ENCODE measurements around the gene MGRN1. TPM values are rescaled to one million over a fixed set of nuclear protein-coding genes. Genes with fewer than 3 reads are reported as not detected.

Gene MGRN1
- total RNA-seq, 4 donors from 2014 or later: 32.5 to 86.4 (median 57.6) TPM

GRCh38 chr16:4663777-4664465 is 39.3 kb downstream of the MGRN1 start:
- TF ChIP-seq, protein P1, sequence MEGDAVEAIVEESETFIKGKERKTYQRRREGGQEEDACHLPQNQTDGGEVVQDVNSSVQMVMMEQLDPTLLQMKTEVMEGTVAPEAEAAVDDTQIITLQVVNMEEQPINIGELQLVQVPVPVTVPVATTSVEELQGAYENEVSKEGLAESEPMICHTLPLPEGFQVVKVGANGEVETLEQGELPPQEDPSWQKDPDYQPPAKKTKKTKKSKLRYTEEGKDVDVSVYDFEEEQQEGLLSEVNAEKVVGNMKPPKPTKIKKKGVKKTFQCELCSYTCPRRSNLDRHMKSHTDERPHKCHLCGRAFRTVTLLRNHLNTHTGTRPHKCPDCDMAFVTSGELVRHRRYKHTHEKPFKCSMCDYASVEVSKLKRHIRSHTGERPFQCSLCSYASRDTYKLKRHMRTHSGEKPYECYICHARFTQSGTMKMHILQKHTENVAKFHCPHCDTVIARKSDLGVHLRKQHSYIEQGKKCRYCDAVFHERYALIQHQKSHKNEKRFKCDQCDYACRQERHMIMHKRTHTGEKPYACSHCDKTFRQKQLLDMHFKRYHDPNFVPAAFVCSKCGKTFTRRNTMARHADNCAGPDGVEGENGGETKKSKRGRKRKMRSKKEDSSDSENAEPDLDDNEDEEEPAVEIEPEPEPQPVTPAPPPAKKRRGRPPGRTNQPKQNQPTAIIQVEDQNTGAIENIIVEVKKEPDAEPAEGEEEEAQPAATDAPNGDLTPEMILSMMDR (IDR thresholded peaks at IDR 0.05): no peak
- no peak for TF ChIP-seq POLR2A (IDR thresholded peaks at IDR 0.05)
- no peaks in the 10 kb centered on the region for H3K9me3 ChIP-seq
- peaks cover 34 to 39% of the 10 kb centered on the region in 2 donors for H3K4me1 ChIP-seq
- no peaks in the 10 kb centered on the region for H3K27me3 ChIP-seq
- H3K36me3 ChIP-seq: peaks cover 24 to 28% of the 10 kb centered on the region in 2 donors
- no peak overlapping the region for H3K4me3 ChIP-seq (replicated peaks in 1 of 3)
- intact Hi-C loops (cut with DNase I): no loop called here
- peak overlapping the region in 1 of 3 donors; percentile 43 for H3K27ac ChIP-seq
- 80 to 90% methylated on average over 20 to 25 of the region's 25 CpGs for WGBS, 2 donors
- no peak for DNase-seq

DNA sequence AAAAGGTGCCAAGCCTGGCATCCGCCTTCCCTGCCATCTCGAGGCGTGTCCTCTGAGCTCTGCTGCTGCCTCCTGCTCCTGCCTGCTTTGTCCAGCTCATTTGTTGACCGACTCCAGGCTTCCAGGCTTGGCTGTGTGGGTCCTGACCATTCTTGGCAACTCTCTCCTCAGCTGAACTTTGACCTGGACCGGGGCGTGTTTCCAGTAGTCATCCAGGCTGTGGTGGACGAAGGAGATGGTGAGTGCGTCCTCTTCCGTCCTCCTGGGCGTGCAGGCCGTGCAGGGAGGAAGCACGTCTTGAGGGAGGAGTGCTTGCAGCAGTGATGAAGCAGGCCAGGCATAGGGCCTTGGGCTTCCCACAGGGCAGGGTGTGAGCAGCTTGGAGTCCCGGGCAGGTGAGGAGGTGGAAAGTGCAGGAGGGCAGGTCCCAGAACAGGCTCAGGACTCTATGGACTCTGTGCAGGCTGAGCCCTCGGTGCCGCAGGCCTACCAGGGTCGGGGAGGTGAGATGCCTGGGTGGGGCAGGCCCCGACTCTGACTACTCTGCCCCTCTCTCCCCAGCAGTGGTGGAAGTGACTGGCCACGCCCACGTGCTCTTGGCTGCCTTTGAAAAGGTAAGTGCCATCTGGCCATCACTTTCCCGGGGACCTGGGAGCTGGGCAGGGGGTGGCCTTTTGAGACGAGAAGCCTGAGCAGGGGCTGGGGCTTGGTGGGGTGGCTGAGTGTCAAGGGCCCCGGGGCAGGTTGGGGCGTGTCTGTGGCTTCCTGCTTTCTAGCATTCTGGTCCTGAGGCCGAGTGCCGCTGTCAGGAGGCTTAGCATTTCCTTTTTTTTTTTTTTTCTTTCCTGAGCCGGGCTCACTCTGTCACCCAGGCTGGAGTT is 40.2 kb downstream of the MGRN1 start:
- peak; percentile 35 to 37 for DNase-seq
- Histone ChIP-seq H3K4me3 (replicated peaks in 1 of 3) (no peak overlapping the region), H3K36me3 (peaks cover 26 to 33% of the 10 kb centered on the region in 2 donors), H3K27me3 (no peaks in the 10 kb centered on the region), H3K4me1 (peaks cover 25 to 30% of the 10 kb centered on the region in 2 donors), H3K27ac (peak overlapping the region in 1 of 3 donors; percentile 38), H3K9me3 (no peaks in the 10 kb centered on the region)
- TF ChIP-seq, protein P1 (IDR thresholded peaks at IDR 0.05): no peak
- no peak for TF ChIP-seq POLR2A (IDR thresholded peaks at IDR 0.05)
- intact Hi-C loops (cut with DNase I): no loop called here
- 59 to 66% methylated on average over 19 to 23 of the region's 26 CpGs for WGBS, 2 donors

- WGBS, 2 donors: 90 to 92% methylated on average over 12 of the region's 20 CpGs
- no peak for DNase-seq
- Histone ChIP-seq H3K4me1 (peaks cover 10 to 11% of the 10 kb centered on the region in 2 donors), H3K36me3 (peaks cover 26 to 33% of the 10 kb centered on the region in 2 donors), H3K27me3 (no peaks in the 10 kb centered on the region), H3K9me3 (no peaks in the 10 kb centered on the region), H3K4me3 (replicated peaks in 1 of 3) (no peak overlapping the region), H3K27ac (no peak overlapping the region)
- intact Hi-C loops (cut with DNase I): no loop called here
- TF ChIP-seq POLR2A (IDR thresholded peaks at IDR 0.05): no peak
- TF ChIP-seq, protein P1 (IDR thresholded peaks at IDR 0.05): no peak
Observed at GRCh38 chr16:4666537-4667202, 42.0 kb downstream of the MGRN1 start.

DNA sequence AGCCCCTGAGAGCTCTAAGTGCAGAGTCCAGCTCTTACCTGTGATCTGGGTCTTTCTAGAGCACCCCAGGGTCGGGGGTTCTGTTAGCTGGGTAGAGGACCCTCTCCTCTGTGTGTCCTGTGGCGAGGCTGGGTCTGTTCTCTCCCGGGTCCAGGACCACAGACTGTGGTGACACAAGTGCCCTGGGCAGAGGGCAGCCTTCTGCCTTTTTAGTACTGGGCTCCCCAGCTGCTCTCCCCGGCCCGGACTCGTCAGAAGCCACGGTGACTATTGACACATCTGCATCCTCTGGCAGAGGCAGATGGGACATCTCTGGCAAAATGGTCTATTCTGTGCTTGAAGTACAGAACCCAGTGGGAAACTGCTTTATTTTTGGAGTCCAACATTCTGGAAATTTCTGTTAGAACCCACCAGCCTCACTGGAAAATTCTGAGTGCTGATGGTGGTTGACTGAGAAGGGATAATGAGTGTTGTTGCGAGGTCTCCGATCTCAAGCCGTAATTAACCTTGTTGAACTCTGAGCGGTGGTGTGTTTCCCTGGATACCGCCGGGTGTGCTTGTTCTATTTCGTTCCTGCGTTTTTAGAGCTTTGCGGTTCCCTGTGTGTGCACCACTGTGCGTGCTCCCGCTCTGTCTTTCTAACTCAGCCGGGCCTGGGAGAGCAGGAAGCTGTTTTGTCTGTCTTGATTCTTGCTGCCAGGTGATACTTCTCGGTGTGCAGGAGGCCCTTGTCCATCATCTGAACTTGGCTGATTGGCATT is 42.8 kb downstream of the MGRN1 start:
- Histone ChIP-seq H3K27ac (no peak overlapping the region), H3K36me3 (peaks cover 26 to 33% of the 10 kb centered on the region in 2 donors), H3K4me3 (replicated peaks in 1 of 3) (no peak overlapping the region), H3K9me3 (no peaks in the 10 kb centered on the region), H3K4me1 (peaks cover 7 to 11% of the 10 kb centered on the region in 2 donors), H3K27me3 (no peaks in the 10 kb centered on the region)
- TF ChIP-seq, protein P1 (IDR thresholded peaks at IDR 0.05): no peak
- no peak for TF ChIP-seq POLR2A (IDR thresholded peaks at IDR 0.05)
- 85 to 88% methylated on average over 16 to 18 of the region's 20 CpGs for whole genome bisulfite sequencing, 2 donors
- DNase-seq: no peak
- intact Hi-C loops (cut with DNase I): no loop called here
